Spleen (tissue), 11 donors: ENCODE measurements around the gene ZNF71. TPM values are rescaled to one million over a fixed set of nuclear protein-coding genes. Genes with fewer than 3 reads are reported as not detected.

Source experiments
- DNase-seq: peaks from one replicate; pipeline ENCODE4 v3.0.0-alpha.2; 2020
- H3K27ac ChIP-seq, 8 donors: fragments of 200-600 bp; sonication (generic) in 7 of 8; 1 replicate in 4 of 8; 2 replicates in 4 of 8; pipeline versions ENCODE4 v1.5.0 to v1.8.0; 2016 to 2021; ENCODE audit warnings: inconsistent platforms in 4 of 8, mild to moderate bottlenecking in 4 of 8, moderate library complexity in 1 of 8
- H3K27me3 ChIP-seq, 7 donors: fragments of 200-600 bp; sonication (generic) in 6 of 7; replicated peaks in 1 of 7; 1 replicate in 4 of 7; 2 replicates in 3 of 7; pipeline versions ENCODE4 v1.5.0 to v1.8.0; 2016 to 2021; ENCODE audit warnings: inconsistent platforms in 3 of 7, mild to moderate bottlenecking in 1 of 7
- H3K36me3 ChIP-seq, 6 donors: fragments of 200-600 bp; sonication (generic) in 5 of 6; 1 replicate in 4 of 6; 2 replicates in 2 of 6; pipeline versions ENCODE4 v1.5.0 to v1.8.0; 2016 to 2021; ENCODE audit warnings: inconsistent platforms in 2 of 6
- H3K4me1 ChIP-seq, 6 donors: fragments of 200-600 bp; sonication (generic) in 5 of 6; 1 replicate in 3 of 6; 2 replicates in 3 of 6; pipeline versions ENCODE4 v1.5.0 to v1.8.0; 2016 to 2021; ENCODE audit warnings: inconsistent platforms in 3 of 6
- H3K4me3 ChIP-seq, 8 donors: fragments of 200-600 bp; sonication (generic) in 7 of 8; 1 replicate in 4 of 8; 2 replicates in 4 of 8; pipeline versions ENCODE4 v1.5.0 to v1.8.0; 2016 to 2021; ENCODE audit warnings: inconsistent platforms in 4 of 8, mild to moderate bottlenecking in 4 of 8, moderate library complexity in 2 of 8
- H3K9me3 ChIP-seq, 8 donors: fragments of 200-600 bp; sonication (generic) in 7 of 8; 1 replicate in 4 of 8; 2 replicates in 4 of 8; pipeline versions ENCODE4 v1.5.0 to v1.8.0; 2016 to 2021; ENCODE audit warnings: inconsistent platforms in 4 of 8
- POLR2A ChIP-seq, 3 donors: fragments of 450-650 bp; IDR thresholded peaks; one replicate each; pipeline ENCODE4 v1.5.1; 2017; ENCODE audit warnings: antibody characterized with exemption in 3 of 3, mild to moderate bottlenecking in 1 of 3
- POLR2AphosphoS5 ChIP-seq, 3 donors: sonication (generic); formaldehyde crosslinking; IDR thresholded peaks; one replicate each; pipeline ENCODE4 v1.5.1; 2017; ENCODE audit warnings: antibody characterized with exemption in 3 of 3
- WGBS, 5 donors: extraction: QIAGEN DNeasy Blood & Tissue Kit in 3 of 5; methylation state at CpG; one replicate each; pipeline versions ENCODE4 v1.1.5 to v1.1.7; 2013 to 2018; 5-methylcytosine and 5-hydroxymethylcytosine counted together
- intact Hi-C: fragments of 100-400 bp; cut with DNase I; formaldehyde crosslinking; loops from one replicate; pipeline ENCODE4 v1.15.0; 2023; ENCODE audit warnings: low total_unique reads
- polyA plus RNA-seq, 3 donors: library from polyadenylated mRNA; stranded (reverse); fragments of 200-250 nt; gene quantifications; one replicate each; pipeline ENCODE4 v1.2.1, GENCODE V29; 2013
- total RNA-seq, 7 donors: library from RNA; depleted of rRNA in 3 of 7; stranded (reverse); fragments of >200 nt in 3 of 7; fragmentation: NEBNext Ultra II Directional in 4 of 7; extraction: Animal tissue kit (Norgen Biotek cat#: 25700) in 4 of 7; gene quantifications; one replicate each; pipeline versions ENCODE4 v1.1.0 to v1.2.1, GENCODE V29; 2016 to 2021
- TF ChIP-seq, protein P1 (sequence below), 11 experiments: fragments of 200-600 bp in 7 of 11; fragments of 450-650 bp in 4 of 11; sonication (generic) in 4 of 11; IDR thresholded peaks in 8 of 11; conservative IDR thresholded peaks in 3 of 11; 1 replicate in 7 of 11; 2 replicates in 4 of 11; pipeline versions ENCODE4 v1.4.0 to v1.8.0; 2016 to 2021; ENCODE audit warnings: antibody characterized with exemption in 11 of 11, inconsistent platforms in 4 of 11, mild to moderate bottlenecking in 1 of 11
- donor health status: healthy with polysubstance abuse.
- donor health status: DM: no; HTN: no; CAD: no; lungs with moderate emphysema.
- donor health status: DM: no; HTN: no; CAD: no.
- donor health status: Bipolar disorder and iron deficiency.
- donor health status: healthy.
- donor health status: DM: no; HTN: no; CAD: no.
- donor health status: DM: yes; HTN: yes; CAD: no.

The ZNF71 gene
- total and polyA plus RNA-seq, 10 donors = 2.0 to 9.8 (median 6.4) TPM

DNA sequence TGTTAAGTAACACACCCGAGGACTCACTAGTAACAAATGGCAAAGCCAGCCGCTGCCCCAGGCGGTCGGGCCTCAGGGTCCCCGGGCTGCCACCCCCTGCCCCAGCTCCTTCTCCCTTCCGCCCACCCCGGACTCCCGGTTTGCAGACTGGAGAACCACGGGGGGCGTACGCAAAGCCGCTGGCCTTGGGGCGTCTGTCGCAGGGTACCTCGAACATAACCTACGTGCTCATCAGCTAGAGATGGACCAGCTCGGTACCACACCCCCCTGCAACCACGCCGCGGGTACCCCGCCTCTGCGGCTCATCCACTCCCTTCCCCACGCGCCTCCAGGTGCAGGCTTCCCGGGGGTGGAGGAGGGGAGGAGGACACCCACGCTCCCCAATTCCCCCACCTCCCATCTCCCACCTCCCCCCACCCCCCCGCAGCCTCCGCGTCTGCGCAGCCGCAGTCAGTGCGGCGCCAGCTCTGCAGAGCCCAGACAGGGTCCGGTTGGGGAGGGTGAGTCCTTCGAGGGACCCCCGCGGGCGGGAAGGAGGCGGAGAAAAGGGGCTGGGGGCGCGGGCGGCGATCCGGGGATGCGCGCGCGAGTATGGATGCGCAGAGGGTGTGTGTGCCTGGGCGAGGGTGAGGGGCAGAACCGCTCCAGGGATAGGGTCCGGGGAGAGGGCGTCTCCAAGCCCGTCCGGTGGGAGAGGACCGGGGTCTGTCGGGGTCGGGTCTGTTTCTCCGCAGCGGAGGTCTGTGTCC, 47.8 kb downstream of the ZNF71 start, which contains the start of gene SMIM17:
Gene SMIM17, plus strand, starts transcription at position 449 of the 749 bp plus-strand sequence. CDS start 2,509 bp downstream, outside the sequence.
- Histone ChIP-seq H3K4me1 (no peaks in the 10 kb centered on the region), H3K36me3 (peaks cover 0 to 3% (median 0%) of the 10 kb centered on the region in 6 donors), H3K9me3 (peaks cover 0 to 100% (median 77%) of the 10 kb centered on the region in 8 donors), H3K27me3 (peaks cover 0 to 34% (median 14%) of the 10 kb centered on the region in 7 donors), H3K4me3 (no peak within 1 kb of the TSS), H3K27ac (no peak within 1 kb of the TSS)
- no peak for DNase-seq
- intact Hi-C loops = no loop called here
- no peak for TF ChIP-seq POLR2A (IDR thresholded peaks at IDR 0.05)
- TF ChIP-seq, protein P1, sequence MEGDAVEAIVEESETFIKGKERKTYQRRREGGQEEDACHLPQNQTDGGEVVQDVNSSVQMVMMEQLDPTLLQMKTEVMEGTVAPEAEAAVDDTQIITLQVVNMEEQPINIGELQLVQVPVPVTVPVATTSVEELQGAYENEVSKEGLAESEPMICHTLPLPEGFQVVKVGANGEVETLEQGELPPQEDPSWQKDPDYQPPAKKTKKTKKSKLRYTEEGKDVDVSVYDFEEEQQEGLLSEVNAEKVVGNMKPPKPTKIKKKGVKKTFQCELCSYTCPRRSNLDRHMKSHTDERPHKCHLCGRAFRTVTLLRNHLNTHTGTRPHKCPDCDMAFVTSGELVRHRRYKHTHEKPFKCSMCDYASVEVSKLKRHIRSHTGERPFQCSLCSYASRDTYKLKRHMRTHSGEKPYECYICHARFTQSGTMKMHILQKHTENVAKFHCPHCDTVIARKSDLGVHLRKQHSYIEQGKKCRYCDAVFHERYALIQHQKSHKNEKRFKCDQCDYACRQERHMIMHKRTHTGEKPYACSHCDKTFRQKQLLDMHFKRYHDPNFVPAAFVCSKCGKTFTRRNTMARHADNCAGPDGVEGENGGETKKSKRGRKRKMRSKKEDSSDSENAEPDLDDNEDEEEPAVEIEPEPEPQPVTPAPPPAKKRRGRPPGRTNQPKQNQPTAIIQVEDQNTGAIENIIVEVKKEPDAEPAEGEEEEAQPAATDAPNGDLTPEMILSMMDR (IDR thresholded peaks at IDR 0.05 in 8 of 11, conservative IDR thresholded peaks at IDR 0.05 in 3 of 11) = no peak
- no peak for TF ChIP-seq POLR2AphosphoS5 (IDR thresholded peaks at IDR 0.05)
- 12 to 38% (median 15%) methylated on average over 35 to 60 of the region's 60 CpGs for WGBS, 5 donors

DNA sequence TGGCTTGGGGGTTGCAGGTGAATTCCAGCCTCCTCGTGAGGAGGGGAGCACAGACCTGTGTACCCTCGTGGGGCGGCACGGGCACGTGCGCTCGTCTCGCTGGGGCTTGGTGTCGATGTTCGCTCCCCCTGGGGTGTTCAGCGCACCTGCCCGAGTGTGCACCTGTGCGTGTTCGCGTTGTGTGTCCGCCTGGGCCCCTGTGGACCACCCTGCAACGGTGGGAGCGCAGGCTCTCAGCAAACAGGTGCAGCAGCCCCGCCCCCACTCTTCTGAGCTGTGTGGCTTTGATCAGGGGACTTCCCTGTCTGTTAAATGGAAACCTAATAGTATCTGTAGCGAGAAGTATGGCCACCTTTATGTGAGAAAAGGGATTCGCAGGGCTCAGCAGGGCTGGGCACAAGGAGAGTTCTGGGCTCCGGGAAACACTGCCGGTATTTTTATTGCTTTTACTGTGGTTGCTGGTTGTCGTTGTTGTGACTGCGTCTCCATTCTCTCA, 48.4 kb downstream of the ZNF71 start:
- Histone ChIP-seq H3K27ac (no peak overlapping the region), H3K4me1 (no peaks in the 10 kb centered on the region), H3K4me3 (no peak overlapping the region), H3K27me3 (peaks cover 0 to 34% (median 14%) of the 10 kb centered on the region in 7 donors), H3K36me3 (peaks cover 0 to 3% (median 0%) of the 10 kb centered on the region in 6 donors), H3K9me3 (peaks cover 0 to 100% (median 74%) of the 10 kb centered on the region in 8 donors)
- 16 to 26% (median 21%) methylated on average over 15 to 25 of the region's 25 CpGs for WGBS, 5 donors
- intact Hi-C loops = no loop called here
- no peak for DNase-seq
- TF ChIP-seq, protein P1 (IDR thresholded peaks at IDR 0.05 in 8 of 11, conservative IDR thresholded peaks at IDR 0.05 in 3 of 11) = no peak
- TF ChIP-seq POLR2A (IDR thresholded peaks at IDR 0.05) (no peak), POLR2AphosphoS5 (IDR thresholded peaks at IDR 0.05) (no peak)

DNA sequence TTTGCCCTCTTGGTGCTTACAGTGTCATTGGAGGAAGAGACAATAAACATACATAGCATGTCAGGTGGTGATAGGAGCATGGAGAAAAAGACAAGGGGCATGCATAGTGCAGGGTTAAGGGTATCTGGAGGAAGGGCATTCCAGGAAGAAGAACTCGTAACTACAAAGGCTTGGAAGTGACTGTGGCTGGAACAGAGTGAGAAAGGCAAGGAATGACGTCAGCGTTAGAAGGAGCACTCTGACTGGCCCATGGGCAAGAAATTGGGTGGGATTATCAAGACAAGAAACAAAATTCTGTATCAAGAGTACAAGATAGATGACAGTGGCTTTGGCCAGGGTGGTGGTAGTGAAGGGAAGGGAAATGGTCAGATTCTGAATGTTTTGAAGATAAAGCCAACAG, 59.0 kb downstream of the ZNF71 start:
- TF ChIP-seq, protein P1 (IDR thresholded peaks at IDR 0.05 in 8 of 11, conservative IDR thresholded peaks at IDR 0.05 in 3 of 11) = no peak
- TF ChIP-seq POLR2AphosphoS5 (IDR thresholded peaks at IDR 0.05) (no peak), POLR2A (IDR thresholded peaks at IDR 0.05) (no peak)
- Histone ChIP-seq H3K27me3 (no peaks in the 10 kb centered on the region), H3K27ac (no peak overlapping the region), H3K9me3 (peaks cover 0 to 96% (median 67%) of the 10 kb centered on the region in 8 donors), H3K4me3 (no peak overlapping the region), H3K36me3 (no peaks in the 10 kb centered on the region), H3K4me1 (no peaks in the 10 kb centered on the region)
- intact Hi-C loops = no loop called here
- 63 to 73% (median 72%) methylated on average over 3 of the region's 3 CpGs for WGBS, 5 donors
- no peak for DNase-seq
